GM15510 (cell line): ENCODE data around the gene SYCE1L.

Source experiments
- POLR2A ChIP-seq: IDR thresholded peaks from 3 replicates; pipeline ENCODE4 v1.6.1; 2011; ENCODE audit warnings: borderline replicate concordance; ENCODE audit not compliant: insufficient read length; ENCODE audit errors: extremely low read depth

The SYCE1L gene

GRCh38 chr16:77223184-77223583 lies 24.0 kb downstream of the SYCE1L start:
- TF ChIP-seq POLR2A, result no peak

DNA sequence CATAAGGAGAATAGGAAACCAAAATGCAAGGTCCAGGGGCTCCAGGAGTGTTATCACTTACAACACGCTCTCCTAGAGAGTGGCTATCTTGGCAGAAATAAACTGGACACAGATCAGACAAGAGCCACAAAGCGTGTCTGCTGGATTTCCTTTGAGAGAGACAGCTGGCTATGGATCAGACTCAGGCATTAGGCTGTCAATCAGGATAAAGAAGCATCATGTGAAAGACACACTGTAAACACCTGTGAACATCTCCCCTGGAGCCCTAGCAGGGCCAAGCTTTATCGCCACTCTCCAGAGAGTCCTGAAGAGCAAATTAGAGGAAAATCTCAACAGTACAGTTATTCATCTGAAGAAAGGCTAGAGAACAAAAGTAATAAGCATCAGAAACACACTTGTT lies 26.0 kb downstream of the SYCE1L start:
- no peak for TF ChIP-seq POLR2A

DNA sequence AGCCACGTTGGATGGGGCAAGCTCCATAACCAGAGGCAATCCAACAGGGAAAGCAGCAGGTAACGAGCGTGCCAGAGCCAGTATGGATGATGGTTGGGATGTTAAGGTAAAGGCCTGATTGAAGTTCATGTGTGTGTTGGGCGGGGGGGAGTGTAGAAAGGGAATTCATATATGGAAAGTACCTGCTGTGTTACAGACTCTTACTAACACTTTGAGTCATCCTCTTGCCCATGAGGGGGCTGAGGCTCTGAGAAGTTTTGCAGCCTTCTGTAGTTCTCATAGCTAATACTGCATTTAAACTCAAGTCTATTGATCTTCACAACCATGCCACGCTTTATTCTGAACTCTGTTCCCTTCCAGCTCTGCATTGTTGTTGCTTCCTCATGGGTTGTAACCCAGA lies 28.5 kb downstream of the SYCE1L start:
- no peak for TF ChIP-seq POLR2A

- TF ChIP-seq POLR2A, result no peak
Measured at GRCh38 chr16:77231047-77231446, 31.8 kb downstream of the SYCE1L start.

- no peak for TF ChIP-seq POLR2A
Measured at GRCh38 chr16:77233799-77234519, 34.8 kb downstream of the SYCE1L start.

- TF ChIP-seq POLR2A, result no peak
Measured at GRCh38 chr16:77234611-77235010, 35.4 kb downstream of the SYCE1L start.

GRCh38 chr16:77236063-77236511 lies 36.9 kb downstream of the SYCE1L start:
- TF ChIP-seq POLR2A, result no peak

DNA sequence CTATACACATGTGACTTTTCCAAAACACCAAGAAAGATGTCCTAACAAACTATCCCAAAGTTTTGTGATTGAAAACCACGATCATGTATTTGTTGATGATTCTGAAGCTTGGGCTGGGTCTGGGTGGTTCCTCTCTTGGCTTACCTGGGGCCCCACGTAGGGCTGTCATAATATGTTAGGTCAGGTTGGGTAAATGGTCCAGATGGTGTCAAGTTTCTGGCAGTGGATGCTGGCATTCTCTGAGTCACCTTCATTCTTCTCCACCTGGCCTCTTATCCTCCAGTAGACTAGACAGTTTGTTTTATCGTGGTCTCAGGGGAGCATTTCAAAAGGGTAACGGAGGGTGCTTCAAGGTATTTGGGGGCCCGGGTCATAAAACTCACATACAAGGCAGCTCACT lies 39.4 kb downstream of the SYCE1L start:
- TF ChIP-seq POLR2A, result no peak

GRCh38 chr16:77246150-77246549 lies 46.9 kb downstream of the SYCE1L start:
- no peak for TF ChIP-seq POLR2A

GRCh38 chr16:77250400-77250799 lies 51.2 kb downstream of the SYCE1L start:
- TF ChIP-seq POLR2A, result no peak
